Stomach (tissue), 9 donors: ENCODE measurements around the gene PIBF1. TPM values are rescaled to one million over a fixed set of nuclear protein-coding genes. Genes with fewer than 3 reads are reported as not detected.

Experiments
- DNase-seq, 2 donors: peaks; one replicate each; pipeline versions ENCODE4 v3.0.0 to v3.0.0-alpha.2; 2013 to 2019
- H3K27ac ChIP-seq, 5 donors: fragments of 200-600 bp in 4 of 5; sonication (generic) in 4 of 5; one replicate each; pipeline ENCODE4 v1.5.1; 2013 to 2019; ENCODE audit warnings: mild to moderate bottlenecking in 1 of 5, moderate library complexity in 1 of 5
- H3K27me3 ChIP-seq, 3 donors: fragments of 200-600 bp; sonication (generic); one replicate each; pipeline ENCODE4 v1.5.1; 2017 to 2019; ENCODE audit warnings: mixed run types in 1 of 3
- H3K36me3 ChIP-seq, 4 donors: fragments of 200-600 bp; sonication (generic); 1 replicate in 3 of 4; 2 replicates in 1 of 4; pipeline ENCODE4 v1.5.1; 2016 to 2019
- H3K4me1 ChIP-seq, 4 donors: fragments of 200-600 bp; sonication (generic); one replicate each; pipeline ENCODE4 v1.5.1; 2016 to 2019
- H3K4me3 ChIP-seq, 4 donors: fragments of 200-600 bp; sonication (generic) in 3 of 4; one replicate each; pipeline ENCODE4 v1.5.1; 2016 to 2019; ENCODE audit warnings: mild to moderate bottlenecking in 1 of 4
- H3K9me3 ChIP-seq, 4 donors: fragments of 200-600 bp; sonication (generic); one replicate each; pipeline ENCODE4 v1.5.1; 2016 to 2019
- CTCF ChIP-seq, 7 experiments: fragments of 450-650 bp in 4 of 7; fragments of 200-600 bp in 3 of 7; sonication (generic) in 3 of 7; IDR thresholded peaks; one replicate each; pipeline ENCODE4 v1.5.1; 2016 to 2019; ENCODE audit warnings: antibody characterized with exemption in 7 of 7, control low read depth in 2 of 7, mild to moderate bottlenecking in 1 of 7
- EP300 ChIP-seq: sonication (generic); formaldehyde crosslinking; IDR thresholded peaks from one replicate; pipeline ENCODE4 v1.6.1; 2017; ENCODE audit warnings: antibody characterized with exemption
- POLR2A ChIP-seq, 4 donors: fragments of 450-650 bp; IDR thresholded peaks; one replicate each; pipeline ENCODE4 v1.6.1; 2016; ENCODE audit warnings: antibody characterized with exemption in 4 of 4, control low read depth in 2 of 4, mild to moderate bottlenecking in 1 of 4, moderate library complexity in 1 of 4
- POLR2AphosphoS5 ChIP-seq, 3 donors: sonication (generic); formaldehyde crosslinking; IDR thresholded peaks; one replicate each; pipeline ENCODE4 v1.6.1; 2016; ENCODE audit warnings: antibody characterized with exemption in 3 of 3
- WGBS, 5 donors: extraction: QIAGEN DNeasy Blood & Tissue Kit in 3 of 5; methylation state at CpG; one replicate each; pipeline versions ENCODE4 v1.1.5 to v1.1.7; 2013 to 2018; 5-methylcytosine and 5-hydroxymethylcytosine counted together
- intact Hi-C: fragments of 100-400 bp; cut with DNase I; formaldehyde crosslinking; loops from one replicate; pipeline ENCODE4 v1.15.1; 2023; ENCODE audit warnings: low total_unique reads
- polyA plus RNA-seq, 3 donors: library from polyadenylated mRNA; stranded (reverse); fragments of 200-250 nt; gene quantifications; one replicate each; pipeline ENCODE4 v1.2.3, GENCODE V29; 2013
- total RNA-seq, 5 donors: library from RNA; depleted of rRNA; stranded (reverse); fragments of >200 nt; gene quantifications; one replicate each; pipeline versions ENCODE4 v1.1.0 to v1.2.3, GENCODE V29; 2014 to 2016
- donor health status: healthy with polysubstance abuse.
- donor health status: Bipolar disorder and iron deficiency.
- donor health status: healthy.

PIBF1 gene
- total and polyA plus RNA-seq, 8 donors = 6.1 to 67.6 (median 17.8) TPM

- Histone ChIP-seq H3K27me3 (no peaks in the 10 kb centered on the region), H3K9me3 (no peaks in the 10 kb centered on the region), H3K36me3 (peaks cover 4 to 41% (median 32%) of the 10 kb centered on the region in 4 donors), H3K27ac (no peak overlapping the region), H3K4me1 (no peaks in the 10 kb centered on the region), H3K4me3 (no peak overlapping the region)
- TF ChIP-seq EP300 (no peak), POLR2A (IDR thresholded peaks at IDR 0.05) (no peak), CTCF (IDR thresholded peaks at IDR 0.05) (no peak), POLR2AphosphoS5 (IDR thresholded peaks at IDR 0.05) (no peak)
- no peak for DNase-seq
- WGBS, 5 donors = 91 to 100% (median 92%) methylated on average over 1 of the region's 1 CpG
- intact Hi-C loops = no loop called here
Observed at GRCh38 chr13:72853000-72853399, 71.1 kb downstream of the PIBF1 start.

- no peak overlapping the region for H3K4me3 ChIP-seq
- intact Hi-C loops = no loop called here
- WGBS, 5 donors = 78 to 85% (median 84%) methylated on average over 9 of the region's 9 CpGs
Observed at GRCh38 chr13:72864142-72865011, 82.4 kb downstream of the PIBF1 start.

GRCh38 chr13:72868229-72868628, 86.3 kb downstream of the PIBF1 start:
- H3K4me1 ChIP-seq = no peaks in the 10 kb centered on the region
- no peak for DNase-seq
- no peaks in the 10 kb centered on the region for H3K27me3 ChIP-seq
- intact Hi-C loops = no loop called here
- no peak overlapping the region for H3K4me3 ChIP-seq
- no peaks in the 10 kb centered on the region for H3K9me3 ChIP-seq
- no peak overlapping the region for H3K27ac ChIP-seq
- peaks cover 0 to 20% (median 14%) of the 10 kb centered on the region in 4 donors for H3K36me3 ChIP-seq
- no peak for TF ChIP-seq EP300
- no peak for TF ChIP-seq CTCF (IDR thresholded peaks at IDR 0.05)
- TF ChIP-seq POLR2A (IDR thresholded peaks at IDR 0.05) = no peak
- no peak for TF ChIP-seq POLR2AphosphoS5 (IDR thresholded peaks at IDR 0.05)
- 97 to 100% (median 97%) methylated on average over 1 of the region's 1 CpG for WGBS, 5 donors

More at GRCh38 chr13:72864142-72865011, 82.4 kb downstream of the PIBF1 start:
- TF ChIP-seq POLR2AphosphoS5 (IDR thresholded peaks at IDR 0.05) (no peak), EP300 (no peak), CTCF (IDR thresholded peaks at IDR 0.05) (no peak), POLR2A (IDR thresholded peaks at IDR 0.05) (no peak)
- H3K4me1 ChIP-seq = no peaks in the 10 kb centered on the region
- H3K9me3 ChIP-seq = no peaks in the 10 kb centered on the region
- H3K27ac ChIP-seq = no peak overlapping the region
- H3K27me3 ChIP-seq = no peaks in the 10 kb centered on the region
- peaks cover 0 to 25% (median 17%) of the 10 kb centered on the region in 4 donors for H3K36me3 ChIP-seq
- DNase-seq = peak in 1 of 2 donors; percentile 23

GRCh38 chr13:72875233-72875632, 93.3 kb downstream of the PIBF1 start:
- intact Hi-C loops = no loop called here
- H3K36me3 ChIP-seq = peaks cover 0 to 21% (median 13%) of the 10 kb centered on the region in 4 donors
- no peaks in the 10 kb centered on the region for H3K27me3 ChIP-seq
- TF ChIP-seq POLR2A (IDR thresholded peaks at IDR 0.05) = no peak
- no peak for TF ChIP-seq POLR2AphosphoS5 (IDR thresholded peaks at IDR 0.05)
- H3K4me3 ChIP-seq = no peak overlapping the region
- WGBS, 5 donors = 84 to 96% (median 90%) methylated on average over 2 of the region's 2 CpGs
- no peak overlapping the region for H3K27ac ChIP-seq
- peaks cover 0 to 11% (median 4%) of the 10 kb centered on the region in 4 donors for H3K9me3 ChIP-seq
- DNase-seq = no peak
- H3K4me1 ChIP-seq = no peaks in the 10 kb centered on the region

GRCh38 chr13:72884101-72884500, 102.2 kb downstream of the PIBF1 start:
- 46 to 63% (median 54%) methylated on average over 2 of the region's 2 CpGs for WGBS, 5 donors
- TF ChIP-seq POLR2A (IDR thresholded peaks at IDR 0.05) = no peak
- no peak for TF ChIP-seq EP300
- no peak for TF ChIP-seq CTCF (IDR thresholded peaks at IDR 0.05)
- no peak for TF ChIP-seq POLR2AphosphoS5 (IDR thresholded peaks at IDR 0.05)
- intact Hi-C loops = no loop called here

More at GRCh38 chr13:72884101-72884500, 102.2 kb downstream of the PIBF1 start:
- Histone ChIP-seq H3K36me3 (peaks cover 0 to 12% (median 3%) of the 10 kb centered on the region in 4 donors), H3K4me3 (no peak overlapping the region), H3K27ac (no peak overlapping the region), H3K27me3 (no peaks in the 10 kb centered on the region), H3K9me3 (peaks cover 0 to 7% (median 0%) of the 10 kb centered on the region in 4 donors), H3K4me1 (no peaks in the 10 kb centered on the region)
- DNase-seq = no peak
